Right lobe of liver (tissue), 4 donors: ENCODE data around the gene MAST2.

Experiments used
- CTCF ChIP-seq, 4 donors: fragments of 200-600 bp in 3 of 4; fragments of 450-650 bp in 1 of 4; IDR thresholded peaks; one replicate each; pipeline versions ENCODE4 v1.5.1 to v1.8.0; 2016 to 2022; ENCODE audit warnings: antibody characterized with exemption in 4 of 4, mild to moderate bottlenecking in 2 of 4
- POLR2A ChIP-seq: fragments of 450-650 bp; IDR thresholded peaks from one replicate; pipeline ENCODE4 v1.6.1; 2017; ENCODE audit warnings: antibody characterized with exemption, mild to moderate bottlenecking
- donor health status: DM: no; HTN: no; CAD: no.
- donor health status: DM: no; HTN: no; CAD: no.
- donor health status: DM: no; HTN: yes; CAD: no.

- TF ChIP-seq CTCF (IDR thresholded peaks at IDR 0.05) (no peak), POLR2A (no peak)
Measured at GRCh38 chr1:45859221-45859620, 55.8 kb downstream of the MAST2 start.
